ENCODE measurements around the gene DDN. TPM values are rescaled to one million over a fixed set of nuclear protein-coding genes. Genes with fewer than 3 reads are reported as not detected.

DDN gene
- total RNA-seq, 1 experiment from 2014 or later: 0.35 TPM

- Histone ChIP-seq H3K23ac (ENCODE audit: insufficient read length, low read depth, low read length) (no peak overlapping the region), H3K4me2 (ENCODE audit: insufficient read depth, insufficient read length, low read length) (no peak overlapping the region), H3K23me2 (ENCODE audit: insufficient read length, low read depth, low read length, poor library complexity, severe bottlenecking) (no peaks in the 10 kb centered on the region), H3K27ac (ENCODE audit: insufficient read length, low read depth, low read length) (no peak overlapping the region), H3K27me3 (ENCODE audit: insufficient read depth, low read length) (no peaks in the 10 kb centered on the region), H2BK20ac (ENCODE audit: low read depth, low read length, poor library complexity, severe bottlenecking) (no peak overlapping the region), H4K8ac (replicated peaks; ENCODE audit: insufficient read length, low read depth, low read length) (no peak overlapping the region), H4K20me1 (ENCODE audit: control insufficient read depth, insufficient read depth, insufficient read length) (no peaks in the 10 kb centered on the region), H3K4me1 (ENCODE audit: insufficient read depth, low read length) (no peaks in the 10 kb centered on the region), H2BK120ac (ENCODE audit: low read depth, low read length, poor library complexity, severe bottlenecking) (no peak overlapping the region), H2BK12ac (ENCODE audit: insufficient read length, low read depth, low read length) (no peak overlapping the region), H3K9ac (ENCODE audit: extremely low read depth, insufficient read length, low read length) (no peak overlapping the region), H3K79me1 (ENCODE audit: insufficient read depth, low read depth, low read length, poor library complexity, severe bottlenecking) (no peaks in the 10 kb centered on the region), H2BK15ac (ENCODE audit: low read depth, low read length) (no peak overlapping the region), H3T11ph (ENCODE audit: low read length) (no peak overlapping the region), H3K9me3 (ENCODE audit: control insufficient read depth, low read depth, low read length) (no peaks in the 10 kb centered on the region), H2BK5ac (ENCODE audit: insufficient read length, low read length) (no peak overlapping the region), H4K91ac (ENCODE audit: insufficient read length, low read depth, low read length) (no peak overlapping the region), H3K79me2 (ENCODE audit: insufficient read depth, low read length) (no peaks in the 10 kb centered on the region), H3K14ac (ENCODE audit: insufficient read depth, low read length) (no peak overlapping the region), H3K4ac (ENCODE audit: low read depth, low read length) (no peak overlapping the region), H3K18ac (ENCODE audit: insufficient read length, low read depth, low read length) (no peak overlapping the region), H4K5ac (ENCODE audit: insufficient read length, low read depth, low read length) (no peak overlapping the region), H3K56ac (ENCODE audit: insufficient read length, low read depth, low read length) (no peak overlapping the region), H2AK5ac (ENCODE audit: insufficient read length, low read length) (no peak overlapping the region), H2AFZ (ENCODE audit: low read length) (no peak overlapping the region)
- H3K9me3 Mint-ChIP-seq: no peaks in the 10 kb centered on the region
- no peak for TF ChIP-seq CTCF (conservative IDR thresholded peaks at IDR 0.05)
- peaks cover 41 to 94% (median 90%) of the 10 kb centered on the region in 3 experiments; a peak in 6 of 7 replicates for H3K36me3 Mint-ChIP-seq (ENCODE audit: insufficient read depth in 1 of 3, low read depth in 3 of 3)
- no peaks in the 10 kb centered on the region for H3K4me1 Mint-ChIP-seq
- H3K4me3 Mint-ChIP-seq: no peak overlapping the region
- WGBS (ENCODE audit: extremely low coverage, insufficient read length, low lambda C conversion rate): no CpG with 5 or more reads among the region's 7 CpGs
- H3K27ac Mint-ChIP-seq: no peak overlapping the region
- no peaks in the 10 kb centered on the region for H3K27me3 Mint-ChIP-seq (ENCODE audit: low read depth)
- no peak for DNase-seq
Measured at GRCh38 chr12:49037947-49038237, 38.7 kb upstream of the DDN start.
